Measurements from ENCODE around the gene QSOX2.
A peak's percentile ranks its signal among the peaks of the same experiment; 100 is the strongest.
"Not testable (repeated sequence)": the region's sequence is repeated elsewhere in the genome, so short reads cannot be mapped to it uniquely, and the experiment has no call there.

QSOX2 gene

GRCh38 chr9:136236471-136237410, 8.9 kb downstream of the QSOX2 start:
- DNase-seq (ENCODE audit: low spot score) = not testable (repeated sequence)

- DNase-seq (ENCODE audit: low spot score) = no peak
Observed at GRCh38 chr9:136235709-136236455, 9.7 kb downstream of the QSOX2 start.

GRCh38 chr9:136235171-136235570, 10.4 kb downstream of the QSOX2 start:
- DNase-seq (ENCODE audit: low spot score) = no peak

GRCh38 chr9:136234597-136234996, 11.0 kb downstream of the QSOX2 start:
- no peak for DNase-seq (ENCODE audit: low spot score)

GRCh38 chr9:136233868-136234267, 11.7 kb downstream of the QSOX2 start:
- no peak for DNase-seq (ENCODE audit: low spot score)

- no peak for DNase-seq (ENCODE audit: low spot score)
Observed at GRCh38 chr9:136233411-136233810, 12.2 kb downstream of the QSOX2 start.

- DNase-seq (ENCODE audit: low spot score) = no peak
Observed at GRCh38 chr9:136232969-136233368, 12.6 kb downstream of the QSOX2 start.

GRCh38 chr9:136231478-136232297, 13.9 kb downstream of the QSOX2 start:
- no peak for DNase-seq (ENCODE audit: low spot score)

GRCh38 chr9:136230773-136231172, 14.8 kb downstream of the QSOX2 start:
- no peak for DNase-seq (ENCODE audit: low spot score)

GRCh38 chr9:136230365-136230764, 15.2 kb downstream of the QSOX2 start:
- no peak for DNase-seq (ENCODE audit: low spot score)

- peak; percentile 29 for DNase-seq (ENCODE audit: low spot score)
Observed at GRCh38 chr9:136229096-136230065, 16.2 kb downstream of the QSOX2 start.

- DNase-seq (ENCODE audit: low spot score) = no peak
Observed at GRCh38 chr9:136228107-136228875, 17.3 kb downstream of the QSOX2 start.

GRCh38 chr9:136226680-136227407, 18.8 kb downstream of the QSOX2 start:
- DNase-seq (ENCODE audit: low spot score) = no peak

- DNase-seq (ENCODE audit: low spot score) = no peak
Observed at GRCh38 chr9:136225748-136226679, 19.6 kb downstream of the QSOX2 start.

GRCh38 chr9:136225366-136225747, 20.3 kb downstream of the QSOX2 start:
- DNase-seq (ENCODE audit: low spot score) = no peak

- no peak for DNase-seq (ENCODE audit: low spot score)
Observed at GRCh38 chr9:136223871-136224640, 21.6 kb downstream of the QSOX2 start.

GRCh38 chr9:136222906-136223285, 22.7 kb downstream of the QSOX2 start:
- DNase-seq (ENCODE audit: low spot score) = no peak
